Esophagus mucosa (tissue), 1 donor: ENCODE measurements around the gene TMEM51. TPM values are rescaled to one million over a fixed set of nuclear protein-coding genes. Genes with fewer than 3 reads are reported as not detected.
"Not testable (repeated sequence)": the region's sequence is repeated elsewhere in the genome, so short reads cannot be mapped to it uniquely, and the experiment has no call there.

Experiments
- ATAC-seq: fragments of 200-7000 bp; cut with Tn5 transposase; one replicate; pipeline ENCODE4 v1.9.1; 2020
- total RNA-seq: library from RNA; stranded (reverse); gene quantifications from one replicate; pipeline ENCODE4 v1.2.4, GENCODE V29; 2023
- donor health status: DM: yes; HTN: yes; CAD: no.

TMEM51 gene
- total RNA-seq, 1 donor from 2014 or later = 22.5 TPM

GRCh38 chr1:15155191-15155590 is 1.6 kb downstream of the TMEM51 start:
- no peak for ATAC-seq

- ATAC-seq = no peak
Measured at GRCh38 chr1:15155888-15156741, 2.6 kb downstream of the TMEM51 start.

- no peak for ATAC-seq
Measured at GRCh38 chr1:15156807-15157380, 3.3 kb downstream of the TMEM51 start.

- no peak for ATAC-seq
Measured at GRCh38 chr1:15157524-15158399, 4.2 kb downstream of the TMEM51 start.

GRCh38 chr1:15158506-15159165 is 5.1 kb downstream of the TMEM51 start:
- no peak for ATAC-seq

- no peak for ATAC-seq
Measured at GRCh38 chr1:15159166-15159555, 5.6 kb downstream of the TMEM51 start.

- no peak for ATAC-seq
Measured at GRCh38 chr1:15160626-15161025, 7.1 kb downstream of the TMEM51 start.

- ATAC-seq = no peak
Measured at GRCh38 chr1:15167386-15167785, 13.8 kb downstream of the TMEM51 start.

GRCh38 chr1:15168479-15168878 is 14.9 kb downstream of the TMEM51 start:
- peak; percentile 79 for ATAC-seq

- ATAC-seq = no peak
Measured at GRCh38 chr1:15170071-15170470, 16.5 kb downstream of the TMEM51 start.

GRCh38 chr1:15171271-15171908 is 17.8 kb downstream of the TMEM51 start:
- no peak for ATAC-seq

- ATAC-seq = peak; percentile 77
Measured at GRCh38 chr1:15172405-15173259, 19.1 kb downstream of the TMEM51 start.

GRCh38 chr1:15173863-15174614 is 20.5 kb downstream of the TMEM51 start:
- peak; percentile 70 for ATAC-seq

GRCh38 chr1:15174615-15174983 is 21.1 kb downstream of the TMEM51 start:
- ATAC-seq = no peak

GRCh38 chr1:15175324-15176094 is 22.0 kb downstream of the TMEM51 start:
- ATAC-seq = not testable (repeated sequence)

GRCh38 chr1:15176120-15176519 is 22.6 kb downstream of the TMEM51 start:
- ATAC-seq = no peak

GRCh38 chr1:15176898-15177665 is 23.5 kb downstream of the TMEM51 start:
- ATAC-seq = no peak

- ATAC-seq = no peak
Measured at GRCh38 chr1:15177710-15178166, 24.2 kb downstream of the TMEM51 start.
